ENCODE measurements around the gene DNMT3B.
"Not testable (repeated sequence)": the region's sequence is repeated elsewhere in the genome, so short reads cannot be mapped to it uniquely, and the experiment has no call there.

The DNMT3B gene

DNA sequence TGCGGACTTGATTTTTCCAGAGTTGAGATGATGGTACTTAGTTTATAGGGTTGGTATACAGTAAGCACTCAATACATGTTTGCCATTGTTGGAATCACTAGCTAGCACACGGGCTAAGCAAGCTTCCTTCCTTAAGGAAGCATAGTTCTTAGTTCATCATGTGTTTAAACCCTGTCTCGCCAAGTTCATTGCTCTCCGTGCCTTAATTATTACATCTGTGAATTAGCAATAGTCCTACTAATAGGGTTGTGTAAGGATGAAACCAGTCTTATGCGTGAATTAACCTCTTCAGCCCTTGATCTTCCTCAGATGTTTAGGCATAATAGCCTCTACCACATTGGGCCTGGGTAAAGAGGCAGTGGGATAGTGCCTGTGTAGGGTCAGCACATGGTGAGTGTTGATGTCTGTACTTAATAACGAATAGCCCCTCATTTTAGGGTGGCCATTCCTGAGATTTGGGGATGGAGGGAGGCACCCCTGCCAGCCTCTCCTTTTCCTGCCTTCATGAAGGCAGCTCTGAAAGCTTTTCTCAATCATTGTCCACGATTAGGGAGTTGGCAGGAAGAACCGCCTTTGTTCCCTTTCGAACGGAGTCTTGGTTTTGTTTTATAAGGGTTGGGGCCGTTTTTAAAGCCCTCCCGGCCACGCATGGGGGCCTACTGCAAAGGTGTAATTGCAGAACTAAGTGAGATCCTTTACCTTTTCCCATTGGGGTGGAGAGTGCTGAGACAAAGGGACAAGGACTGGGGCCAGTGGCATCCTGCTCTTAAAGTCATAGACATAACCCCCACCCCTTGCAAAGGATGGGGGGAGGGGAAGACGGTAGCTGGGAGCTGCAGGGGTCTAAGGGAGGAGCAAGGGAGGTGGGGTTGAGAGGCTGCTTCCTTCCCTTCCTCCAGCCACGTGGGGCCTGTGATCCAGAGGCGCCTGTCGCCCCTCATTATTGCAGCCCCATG is 2.1 kb downstream of the DNMT3B start:
- TF ChIP-seq, protein P1, sequence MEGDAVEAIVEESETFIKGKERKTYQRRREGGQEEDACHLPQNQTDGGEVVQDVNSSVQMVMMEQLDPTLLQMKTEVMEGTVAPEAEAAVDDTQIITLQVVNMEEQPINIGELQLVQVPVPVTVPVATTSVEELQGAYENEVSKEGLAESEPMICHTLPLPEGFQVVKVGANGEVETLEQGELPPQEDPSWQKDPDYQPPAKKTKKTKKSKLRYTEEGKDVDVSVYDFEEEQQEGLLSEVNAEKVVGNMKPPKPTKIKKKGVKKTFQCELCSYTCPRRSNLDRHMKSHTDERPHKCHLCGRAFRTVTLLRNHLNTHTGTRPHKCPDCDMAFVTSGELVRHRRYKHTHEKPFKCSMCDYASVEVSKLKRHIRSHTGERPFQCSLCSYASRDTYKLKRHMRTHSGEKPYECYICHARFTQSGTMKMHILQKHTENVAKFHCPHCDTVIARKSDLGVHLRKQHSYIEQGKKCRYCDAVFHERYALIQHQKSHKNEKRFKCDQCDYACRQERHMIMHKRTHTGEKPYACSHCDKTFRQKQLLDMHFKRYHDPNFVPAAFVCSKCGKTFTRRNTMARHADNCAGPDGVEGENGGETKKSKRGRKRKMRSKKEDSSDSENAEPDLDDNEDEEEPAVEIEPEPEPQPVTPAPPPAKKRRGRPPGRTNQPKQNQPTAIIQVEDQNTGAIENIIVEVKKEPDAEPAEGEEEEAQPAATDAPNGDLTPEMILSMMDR (IDR thresholded peaks at IDR 0.05; ENCODE audit: borderline replicate concordance, insufficient read depth, low read depth, low read length): no peak
- no peak overlapping the region for H3K4me3 ChIP-seq (ENCODE audit: low read depth, low read length)

DNA sequence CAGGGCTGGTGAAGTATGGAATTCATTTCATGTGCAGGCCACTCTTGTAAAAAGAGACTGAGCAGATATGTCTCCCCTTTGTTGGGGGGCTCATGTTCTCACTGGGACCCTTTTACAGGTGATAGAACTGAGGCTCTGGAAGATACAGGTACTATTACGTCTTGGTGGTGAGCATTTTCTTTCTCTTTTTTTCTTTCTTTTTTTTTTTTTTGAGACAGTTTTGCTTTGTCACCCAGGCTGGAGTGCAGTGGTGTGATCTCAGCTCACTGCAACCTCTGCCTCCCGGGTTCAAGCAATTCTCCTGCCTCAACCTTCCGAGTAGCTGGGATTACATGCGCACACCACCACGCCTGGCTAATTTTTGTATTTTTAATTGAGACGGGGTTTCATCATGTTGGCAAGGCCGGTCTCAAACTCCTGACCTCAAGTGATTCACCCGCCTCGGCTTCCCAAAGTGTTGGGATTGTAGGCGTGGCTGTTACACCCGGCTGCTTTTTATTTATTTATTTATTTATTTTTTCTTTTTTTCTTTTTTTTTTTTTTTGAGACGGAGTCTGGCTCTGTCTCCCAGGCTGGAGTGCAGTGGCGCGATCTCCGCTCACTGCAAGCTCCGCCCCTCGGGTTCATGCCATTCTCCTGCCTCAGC is 3.2 kb downstream of the DNMT3B start:
- not testable (repeated sequence) for H3K4me3 ChIP-seq (ENCODE audit: low read depth, low read length)

DNA sequence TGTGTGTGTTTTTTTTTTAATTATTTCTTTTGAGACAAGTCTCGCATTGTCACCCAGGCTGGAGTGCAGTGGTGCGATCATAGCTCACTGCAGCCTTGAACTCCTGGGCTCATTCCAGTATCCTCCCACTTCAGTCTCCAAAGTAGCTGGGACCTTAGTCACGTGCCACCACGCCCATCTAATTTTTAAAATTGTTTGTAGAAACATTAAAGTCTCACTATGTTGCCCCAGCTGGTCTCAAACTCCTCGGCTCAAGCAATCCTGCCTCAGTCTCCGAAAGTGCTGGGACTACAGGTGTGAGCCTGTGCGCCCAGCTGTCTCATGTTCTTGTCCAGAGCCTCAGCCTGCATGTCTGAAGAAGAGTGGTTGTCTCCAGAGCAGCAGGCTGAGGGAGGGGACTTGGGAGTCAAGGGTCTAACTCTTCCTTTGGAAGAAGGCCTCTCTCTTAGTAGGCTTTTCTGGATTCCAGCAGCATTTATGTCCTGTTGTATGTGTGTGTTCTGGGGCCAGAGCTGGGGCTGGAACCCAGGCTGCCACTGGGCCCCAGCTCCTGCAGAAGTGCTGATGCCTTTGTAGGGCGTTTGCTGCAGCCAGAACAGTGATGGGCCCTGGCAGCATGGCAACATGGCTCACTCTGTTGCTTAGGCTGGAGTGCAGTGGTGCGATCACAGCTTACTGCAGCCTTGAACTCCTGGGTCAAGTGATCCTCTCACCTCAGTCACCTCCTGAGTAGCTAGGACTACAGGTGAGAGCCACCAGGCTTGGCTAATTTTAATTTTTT is 5.4 kb downstream of the DNMT3B start:
- TF ChIP-seq, protein P1 (IDR thresholded peaks at IDR 0.05; ENCODE audit: borderline replicate concordance, insufficient read depth, low read depth, low read length): no peak
- H3K4me3 ChIP-seq (ENCODE audit: low read depth, low read length): no peak overlapping the region

DNA sequence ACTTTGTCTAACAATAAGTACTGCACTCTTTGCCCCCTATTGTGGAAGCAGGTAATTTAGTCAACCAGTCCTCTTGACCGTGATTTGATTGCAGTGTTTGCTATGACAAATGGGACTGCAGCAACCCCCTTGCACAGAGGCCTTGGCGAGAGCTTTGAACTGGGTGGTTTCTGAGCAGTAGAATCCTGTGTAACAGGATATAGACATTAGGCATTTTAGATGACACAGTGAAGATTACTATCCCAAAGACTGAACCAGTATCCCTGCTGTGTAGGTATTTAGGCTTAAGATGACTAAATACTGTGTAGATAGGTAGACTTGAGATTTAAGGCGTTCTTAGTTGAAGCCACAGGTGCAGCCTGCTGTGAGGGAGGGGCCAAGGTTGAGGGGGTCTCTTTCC is 9.9 kb downstream of the DNMT3B start:
- H3K4me3 ChIP-seq (ENCODE audit: low read depth, low read length): no peak overlapping the region
- TF ChIP-seq, protein P1 (IDR thresholded peaks at IDR 0.05; ENCODE audit: borderline replicate concordance, insufficient read depth, low read depth, low read length): no peak

DNA sequence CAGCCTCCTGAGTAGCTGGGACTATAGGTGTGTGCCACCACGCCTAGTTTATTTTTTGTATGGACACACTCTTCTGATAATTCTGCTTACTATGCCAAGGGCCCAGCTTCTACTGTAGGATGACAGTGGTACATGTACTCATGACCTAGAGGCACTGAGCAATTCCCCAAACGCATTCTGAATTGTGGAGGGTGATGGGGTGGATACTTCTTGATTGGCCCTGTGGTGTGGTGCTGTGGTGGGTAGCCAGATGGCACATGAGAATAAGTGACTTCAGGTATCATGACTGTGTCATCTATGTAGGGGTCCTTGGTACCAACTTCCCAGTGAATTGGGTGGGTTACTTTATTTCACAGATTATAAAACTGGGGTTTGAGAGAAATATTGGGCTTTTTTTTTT is 11.0 kb downstream of the DNMT3B start:
- no peak overlapping the region for H3K4me3 ChIP-seq (ENCODE audit: low read depth, low read length)
- TF ChIP-seq, protein P1 (IDR thresholded peaks at IDR 0.05; ENCODE audit: borderline replicate concordance, insufficient read depth, low read depth, low read length): no peak

DNA sequence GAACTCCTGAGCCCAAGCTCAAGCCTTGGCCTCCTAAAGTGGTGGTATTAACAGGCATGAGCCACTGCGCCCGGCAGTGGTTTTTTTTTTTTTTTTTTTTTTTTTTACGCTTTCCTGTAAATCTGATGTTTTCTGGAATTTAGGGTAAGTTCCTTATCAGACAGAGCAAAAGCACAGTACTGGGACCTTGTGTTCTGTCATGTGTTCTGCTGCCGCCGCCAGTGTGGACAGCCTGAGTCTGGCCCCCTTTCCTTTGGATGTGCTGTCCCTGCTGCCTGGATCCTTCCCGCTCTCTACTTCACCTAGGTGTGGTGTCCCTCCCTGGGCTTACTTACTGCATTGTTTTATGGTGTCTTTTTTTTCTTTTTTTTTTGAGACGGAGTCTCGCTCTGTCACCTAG is 11.7 kb downstream of the DNMT3B start:
- TF ChIP-seq, protein P1 (IDR thresholded peaks at IDR 0.05; ENCODE audit: borderline replicate concordance, insufficient read depth, low read depth, low read length): no peak

DNA sequence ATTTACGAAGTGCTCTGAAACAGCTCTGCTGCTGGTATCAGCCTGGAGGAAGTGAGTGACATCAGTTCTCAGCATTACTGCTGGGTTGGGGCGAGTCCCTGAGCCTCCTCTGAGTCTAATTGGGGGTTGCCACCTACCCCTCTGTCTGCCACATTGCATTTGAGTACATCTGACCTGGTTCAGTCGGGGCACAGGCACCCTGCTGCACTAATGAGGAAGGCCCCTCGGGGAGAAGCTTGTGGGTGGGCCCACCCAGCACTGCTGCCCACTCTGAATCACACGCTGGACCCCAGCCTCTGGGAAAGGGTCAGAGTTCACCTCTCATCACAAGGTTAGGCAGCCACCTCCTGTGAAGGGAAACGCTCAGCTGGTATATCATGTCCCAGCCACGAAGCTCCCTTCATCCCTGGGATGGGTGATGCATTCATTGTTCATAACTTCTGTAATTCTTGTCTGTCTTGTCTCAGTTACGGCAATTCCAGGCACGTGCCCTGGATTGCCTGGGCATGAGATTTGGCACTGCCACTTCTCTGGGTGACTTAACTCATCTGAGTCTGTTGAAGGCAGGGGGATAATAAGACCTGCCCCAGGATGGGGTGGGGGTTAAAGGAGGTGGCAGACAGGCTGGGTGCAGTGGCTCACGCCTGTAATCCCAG is 13.3 kb downstream of the DNMT3B start:
- H3K4me3 ChIP-seq (ENCODE audit: low read depth, low read length): no peak overlapping the region
- TF ChIP-seq, protein P1 (IDR thresholded peaks at IDR 0.05; ENCODE audit: borderline replicate concordance, insufficient read depth, low read depth, low read length): no peak

More for the DNA sequence above, 11.7 kb downstream of the DNMT3B start:
- no peak overlapping the region for H3K4me3 ChIP-seq (ENCODE audit: low read depth, low read length)
